ENCODE measurements around the gene DBP. TPM values are rescaled to one million over a fixed set of nuclear protein-coding genes. Genes with fewer than 3 reads are reported as not detected.
A peak's percentile ranks its signal among the peaks of the same experiment; 100 is the strongest.

DBP gene
- total RNA-seq, 1 experiment from 2014 or later, result 14.2 TPM

DNA sequence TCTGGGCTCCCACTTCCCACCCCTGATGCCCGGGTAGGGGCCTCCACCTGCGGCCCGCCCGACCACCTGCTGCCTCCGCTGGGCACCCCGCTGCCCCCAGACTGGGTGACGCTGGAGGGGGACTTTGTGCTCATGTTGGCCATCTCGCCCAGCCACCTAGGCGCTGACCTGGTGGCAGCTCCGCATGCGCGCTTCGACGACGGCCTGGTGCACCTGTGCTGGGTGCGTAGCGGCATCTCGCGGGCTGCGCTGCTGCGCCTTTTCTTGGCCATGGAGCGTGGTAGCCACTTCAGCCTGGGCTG, 7.9 kb downstream of the DBP start:
- H3K4me3 ChIP-seq (ENCODE audit: low read depth, low read length, poor library complexity, severe bottlenecking), result no peak overlapping the region

DNA sequence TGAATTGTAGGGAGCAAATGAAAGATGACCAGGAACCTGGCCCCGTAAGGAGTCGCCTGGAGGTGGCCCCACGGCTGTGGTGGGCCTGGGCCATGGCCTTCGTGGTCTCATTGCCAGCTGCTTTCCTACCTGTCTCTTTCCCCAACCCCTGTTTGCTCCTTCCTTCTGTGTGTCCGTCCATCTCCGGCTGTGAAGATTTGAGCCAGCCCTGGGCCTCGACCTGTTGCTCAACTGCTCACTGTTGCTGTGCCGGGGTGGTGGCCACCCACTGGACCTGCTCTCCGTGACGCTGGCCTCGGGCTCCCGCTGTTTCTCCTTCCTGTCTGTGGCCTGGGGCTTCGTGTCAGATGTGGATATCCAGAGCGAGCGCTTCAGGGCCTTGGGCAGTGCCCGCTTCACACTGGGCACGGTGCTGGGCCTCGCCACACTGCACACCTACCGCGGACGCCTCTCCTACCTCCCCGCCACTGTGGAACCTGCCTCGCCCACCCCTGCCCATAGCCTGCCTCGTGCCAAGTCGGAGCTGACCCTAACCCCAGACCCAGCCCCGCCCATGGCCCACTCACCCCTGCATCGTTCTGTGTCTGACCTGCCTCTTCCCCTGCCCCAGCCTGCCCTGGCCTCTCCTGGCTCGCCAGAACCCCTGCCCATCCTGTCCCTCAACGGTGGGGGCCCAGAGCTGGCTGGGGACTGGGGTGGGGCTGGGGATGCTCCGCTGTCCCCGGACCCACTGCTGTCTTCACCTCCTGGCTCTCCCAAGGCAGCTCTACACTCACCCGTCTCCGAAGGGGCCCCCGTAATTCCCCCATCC, 8.5 kb downstream of the DBP start:
- no peak overlapping the region for H3K4me3 ChIP-seq (ENCODE audit: low read depth, low read length, poor library complexity, severe bottlenecking)
- ChIA-PET POLR2A (ENCODE audit: low non-redundant PET) (no interaction called here), CTCF (no interaction called here)
- TF ChIP-seq, protein P1, sequence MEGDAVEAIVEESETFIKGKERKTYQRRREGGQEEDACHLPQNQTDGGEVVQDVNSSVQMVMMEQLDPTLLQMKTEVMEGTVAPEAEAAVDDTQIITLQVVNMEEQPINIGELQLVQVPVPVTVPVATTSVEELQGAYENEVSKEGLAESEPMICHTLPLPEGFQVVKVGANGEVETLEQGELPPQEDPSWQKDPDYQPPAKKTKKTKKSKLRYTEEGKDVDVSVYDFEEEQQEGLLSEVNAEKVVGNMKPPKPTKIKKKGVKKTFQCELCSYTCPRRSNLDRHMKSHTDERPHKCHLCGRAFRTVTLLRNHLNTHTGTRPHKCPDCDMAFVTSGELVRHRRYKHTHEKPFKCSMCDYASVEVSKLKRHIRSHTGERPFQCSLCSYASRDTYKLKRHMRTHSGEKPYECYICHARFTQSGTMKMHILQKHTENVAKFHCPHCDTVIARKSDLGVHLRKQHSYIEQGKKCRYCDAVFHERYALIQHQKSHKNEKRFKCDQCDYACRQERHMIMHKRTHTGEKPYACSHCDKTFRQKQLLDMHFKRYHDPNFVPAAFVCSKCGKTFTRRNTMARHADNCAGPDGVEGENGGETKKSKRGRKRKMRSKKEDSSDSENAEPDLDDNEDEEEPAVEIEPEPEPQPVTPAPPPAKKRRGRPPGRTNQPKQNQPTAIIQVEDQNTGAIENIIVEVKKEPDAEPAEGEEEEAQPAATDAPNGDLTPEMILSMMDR (conservative IDR thresholded peaks at IDR 0.05; ENCODE audit: low read depth, low read length), result no peak
- no peak for TF ChIP-seq EZH2 (IDR thresholded peaks at IDR 0.05; ENCODE audit: borderline replicate concordance, low read depth, low read length, poor library complexity, severe bottlenecking)
- H3K4me1 ChIP-seq (ENCODE audit: insufficient read depth, low read length, poor library complexity, severe bottlenecking), result peaks cover 30% of the 10 kb centered on the region
- no TSS peak for BruUV-seq (replicated peaks)
- H3K9me3 ChIP-seq (ENCODE audit: low read depth, low read length, poor library complexity, severe bottlenecking), result no peaks in the 10 kb centered on the region
- H3K27ac ChIP-seq (ENCODE audit: low read depth, low read length, poor library complexity, severe bottlenecking), result peak overlapping the region; percentile 24
- H3K27me3 ChIP-seq (replicated peaks; ENCODE audit: insufficient read depth, low read depth, low read length, poor library complexity), result no peaks in the 10 kb centered on the region
- H3K36me3 ChIP-seq (ENCODE audit: insufficient read depth, low read length, poor library complexity, severe bottlenecking), result peaks cover 19% of the 10 kb centered on the region
- no peak for DNase-seq (ENCODE audit: low spot score)
- intact Hi-C loops (cut with micrococcal nuclease; ENCODE audit: unreplicated experiment), result no loop called here

More for the DNA sequence above, 7.9 kb downstream of the DBP start:
- intact Hi-C loops (cut with micrococcal nuclease; ENCODE audit: unreplicated experiment), result no loop called here
- CTCF ChIA-PET, result no interaction called here
- DNase-seq (ENCODE audit: low spot score), result no peak
- Histone ChIP-seq H3K27ac (ENCODE audit: low read depth, low read length, poor library complexity, severe bottlenecking) (peak overlapping the region; percentile 24), H3K4me1 (ENCODE audit: insufficient read depth, low read length, poor library complexity, severe bottlenecking) (peaks cover 36% of the 10 kb centered on the region), H3K9me3 (ENCODE audit: low read depth, low read length, poor library complexity, severe bottlenecking) (no peaks in the 10 kb centered on the region), H3K36me3 (ENCODE audit: insufficient read depth, low read length, poor library complexity, severe bottlenecking) (peaks cover 19% of the 10 kb centered on the region), H3K27me3 (replicated peaks; ENCODE audit: insufficient read depth, low read depth, low read length, poor library complexity) (no peaks in the 10 kb centered on the region)
- POLR2A ChIA-PET (ENCODE audit: low non-redundant PET), result interaction anchor here (1.9 kb wide), 1 partner anchor 10 kb away, joined by 10 read pairs; the partner anchor contains the start of genes RPL18 and SPHK2
- TF ChIP-seq EZH2 (IDR thresholded peaks at IDR 0.05; ENCODE audit: borderline replicate concordance, low read depth, low read length, poor library complexity, severe bottlenecking), result no peak
- TF ChIP-seq, protein P1 (conservative IDR thresholded peaks at IDR 0.05; ENCODE audit: low read depth, low read length), result no peak
- BruUV-seq (replicated peaks), result no TSS peak

DNA sequence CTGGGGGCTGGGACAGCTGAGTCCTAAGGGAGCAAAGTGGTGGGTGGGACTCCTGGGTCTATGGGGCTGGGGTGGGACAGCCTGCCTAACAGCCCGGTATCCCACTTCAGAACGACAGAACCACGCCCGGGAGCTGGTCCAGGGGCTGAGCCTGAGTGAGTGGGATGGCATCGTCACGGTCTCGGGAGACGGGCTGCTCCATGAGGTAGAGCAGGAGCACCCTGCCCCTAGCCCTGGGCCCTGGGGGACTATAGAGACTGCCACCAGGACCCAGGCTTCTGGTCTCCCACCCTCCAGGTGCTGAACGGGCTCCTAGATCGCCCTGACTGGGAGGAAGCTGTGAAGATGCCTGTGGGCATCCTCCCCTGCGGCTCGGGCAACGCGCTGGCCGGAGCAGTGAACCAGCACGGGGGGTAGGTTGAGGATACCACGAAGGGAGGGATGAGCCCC, 9.3 kb downstream of the DBP start:
- H3K9me3 ChIP-seq (ENCODE audit: low read depth, low read length, poor library complexity, severe bottlenecking), result no peaks in the 10 kb centered on the region
- intact Hi-C loops (cut with micrococcal nuclease; ENCODE audit: unreplicated experiment), result no loop called here
- DNase-seq (ENCODE audit: low spot score), result no peak
- no peaks in the 10 kb centered on the region for H3K27me3 ChIP-seq (replicated peaks; ENCODE audit: insufficient read depth, low read depth, low read length, poor library complexity)
- H3K4me1 ChIP-seq (ENCODE audit: insufficient read depth, low read length, poor library complexity, severe bottlenecking), result peaks cover 27% of the 10 kb centered on the region
- CTCF ChIA-PET, result no interaction called here
- POLR2A ChIA-PET (ENCODE audit: low non-redundant PET), result no interaction called here
- TF ChIP-seq, protein P1 (conservative IDR thresholded peaks at IDR 0.05; ENCODE audit: low read depth, low read length), result no peak
- TF ChIP-seq EZH2 (IDR thresholded peaks at IDR 0.05; ENCODE audit: borderline replicate concordance, low read depth, low read length, poor library complexity, severe bottlenecking), result no peak
- no TSS peak for BruUV-seq (replicated peaks)
- H3K27ac ChIP-seq (ENCODE audit: low read depth, low read length, poor library complexity, severe bottlenecking), result no peak overlapping the region
- peaks cover 13% of the 10 kb centered on the region for H3K36me3 ChIP-seq (ENCODE audit: insufficient read depth, low read length, poor library complexity, severe bottlenecking)
- no peak overlapping the region for H3K4me3 ChIP-seq (ENCODE audit: low read depth, low read length, poor library complexity, severe bottlenecking)

Data from A673 (cell line).